SK-N-SH (cell line): ENCODE results near the gene ZIC5.

Experiments
- EZH2phosphoT487 ChIP-seq: fragments of 200-600 bp; sonication (generic); IDR thresholded peaks from 2 replicates; pipeline ENCODE4 v1.6.1; 2017; ENCODE audit warnings: low read depth, mixed run types, mild to moderate bottlenecking, antibody characterized with exemption, moderate library complexity, borderline replicate concordance
- FOXM1 ChIP-seq: IDR thresholded peaks from 2 replicates; pipeline ENCODE4 v1.4.0; 2012; ENCODE audit warnings: low read depth, mild to moderate bottlenecking
- GATA2 ChIP-seq: sonication (generic); formaldehyde crosslinking; IDR thresholded peaks from 2 replicates; pipeline ENCODE4 v1.5.0; 2020; ENCODE audit warnings: mild to moderate bottlenecking, missing genetic modification reagents
- JUND ChIP-seq: IDR thresholded peaks from 2 replicates; pipeline ENCODE4 v1.4.0; 2012
- MXI1 ChIP-seq: IDR thresholded peaks from 2 replicates; pipeline ENCODE4 v1.6.1; 2012; ENCODE audit warnings: mild to moderate bottlenecking, low read depth, low read length, improper control_type of control experiment
- NFIC ChIP-seq: IDR thresholded peaks from 2 replicates; pipeline ENCODE4 v1.4.0; 2012; ENCODE audit warnings: borderline replicate concordance
- POLR2AphosphoS5 ChIP-seq: IDR thresholded peaks from 2 replicates; pipeline ENCODE4 v1.6.1; 2012; ENCODE audit warnings: low read depth, low read length
- TAF1 ChIP-seq: IDR thresholded peaks from 2 replicates; pipeline ENCODE4 v1.6.1; 2012; ENCODE audit warnings: low read depth, mild to moderate bottlenecking, low read length, moderate library complexity, borderline replicate concordance
- YY1 ChIP-seq: IDR thresholded peaks from 2 replicates; pipeline ENCODE4 v1.4.0; 2012; ENCODE audit warnings: low read depth, mild to moderate bottlenecking
- TF ChIP-seq, protein P1 (sequence below): fragments of 200-600 bp; sonication (generic); IDR thresholded peaks from 2 replicates; pipeline ENCODE4 v1.6.1; 2017; ENCODE audit warnings: antibody characterized with exemption, mild to moderate bottlenecking, moderate library complexity
- TF ChIP-seq, protein P2 (sequence below): IDR thresholded peaks from 2 replicates; pipeline ENCODE4 v1.6.1; 2012; ENCODE audit warnings: mild to moderate bottlenecking, low read depth, low read length, moderate library complexity
- TF ChIP-seq, protein P3 (sequence below): IDR thresholded peaks from 2 replicates; pipeline ENCODE4 v1.4.0; 2012; ENCODE audit warnings: low read depth
- TF ChIP-seq, protein P4 (sequence below): fragments of 150-350 bp; IDR thresholded peaks from 2 replicates; pipeline ENCODE4 v1.6.1; 2016; ENCODE audit warnings: mild to moderate bottlenecking, low read depth, low read length
- TF ChIP-seq, protein P5 (sequence below): IDR thresholded peaks from 2 replicates; pipeline ENCODE4 v1.4.0; 2012; ENCODE audit warnings: low read depth, borderline replicate concordance

DNA sequence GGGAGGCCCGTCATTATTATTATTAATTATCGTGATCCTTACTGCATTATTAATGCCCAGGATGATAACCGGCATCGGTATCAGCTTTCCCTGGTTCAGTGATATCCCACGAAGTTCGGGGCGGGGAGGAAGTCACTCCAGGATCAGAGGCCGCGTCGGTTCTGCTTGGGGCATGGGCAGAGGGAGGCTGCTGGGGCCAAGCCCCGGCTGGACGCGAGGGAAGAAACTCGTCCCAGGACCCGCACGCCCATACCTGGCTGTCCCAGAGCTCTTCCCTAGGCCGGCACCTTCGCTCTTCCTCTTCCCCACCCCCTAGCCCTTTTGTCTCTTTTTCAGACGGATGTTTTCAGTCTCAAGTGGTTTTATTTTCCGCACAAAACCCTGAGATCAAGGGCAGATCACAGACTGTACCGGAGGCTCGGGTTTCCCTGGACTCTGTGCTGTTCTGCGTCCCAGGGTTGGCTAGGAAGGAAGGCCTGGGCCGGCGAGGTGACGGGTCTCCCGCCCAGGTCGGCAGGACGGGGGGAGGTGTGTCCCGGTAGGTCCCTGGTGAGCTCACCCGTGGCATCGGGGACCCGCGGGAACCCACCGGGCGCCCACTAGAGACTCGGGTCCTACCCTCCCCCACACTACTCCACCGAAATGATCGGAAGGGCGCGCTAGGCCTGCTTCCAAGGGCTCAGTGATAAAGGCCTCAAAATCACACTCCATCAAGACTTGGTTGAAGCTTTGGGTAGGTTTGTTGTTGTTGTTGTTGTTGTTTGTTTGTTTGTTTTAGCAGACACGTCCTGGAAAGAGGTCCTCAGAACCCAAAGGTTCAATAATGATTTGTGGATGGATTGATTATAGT, 17.9 kb upstream of the ZIC5 start:
- TF ChIP-seq, protein P1, sequence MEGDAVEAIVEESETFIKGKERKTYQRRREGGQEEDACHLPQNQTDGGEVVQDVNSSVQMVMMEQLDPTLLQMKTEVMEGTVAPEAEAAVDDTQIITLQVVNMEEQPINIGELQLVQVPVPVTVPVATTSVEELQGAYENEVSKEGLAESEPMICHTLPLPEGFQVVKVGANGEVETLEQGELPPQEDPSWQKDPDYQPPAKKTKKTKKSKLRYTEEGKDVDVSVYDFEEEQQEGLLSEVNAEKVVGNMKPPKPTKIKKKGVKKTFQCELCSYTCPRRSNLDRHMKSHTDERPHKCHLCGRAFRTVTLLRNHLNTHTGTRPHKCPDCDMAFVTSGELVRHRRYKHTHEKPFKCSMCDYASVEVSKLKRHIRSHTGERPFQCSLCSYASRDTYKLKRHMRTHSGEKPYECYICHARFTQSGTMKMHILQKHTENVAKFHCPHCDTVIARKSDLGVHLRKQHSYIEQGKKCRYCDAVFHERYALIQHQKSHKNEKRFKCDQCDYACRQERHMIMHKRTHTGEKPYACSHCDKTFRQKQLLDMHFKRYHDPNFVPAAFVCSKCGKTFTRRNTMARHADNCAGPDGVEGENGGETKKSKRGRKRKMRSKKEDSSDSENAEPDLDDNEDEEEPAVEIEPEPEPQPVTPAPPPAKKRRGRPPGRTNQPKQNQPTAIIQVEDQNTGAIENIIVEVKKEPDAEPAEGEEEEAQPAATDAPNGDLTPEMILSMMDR: no peak
- TF ChIP-seq YY1 (no peak), EZH2phosphoT487 (peak; percentile 47; the same call in 1 of the 2 replicates), TAF1 (no peak), JUND (no peak), GATA2 (CRISPR knock-in tag) (no peak), POLR2AphosphoS5 (no peak), NFIC (no peak), FOXM1 (no peak), MXI1 (no peak)
- TF ChIP-seq, protein P2, sequence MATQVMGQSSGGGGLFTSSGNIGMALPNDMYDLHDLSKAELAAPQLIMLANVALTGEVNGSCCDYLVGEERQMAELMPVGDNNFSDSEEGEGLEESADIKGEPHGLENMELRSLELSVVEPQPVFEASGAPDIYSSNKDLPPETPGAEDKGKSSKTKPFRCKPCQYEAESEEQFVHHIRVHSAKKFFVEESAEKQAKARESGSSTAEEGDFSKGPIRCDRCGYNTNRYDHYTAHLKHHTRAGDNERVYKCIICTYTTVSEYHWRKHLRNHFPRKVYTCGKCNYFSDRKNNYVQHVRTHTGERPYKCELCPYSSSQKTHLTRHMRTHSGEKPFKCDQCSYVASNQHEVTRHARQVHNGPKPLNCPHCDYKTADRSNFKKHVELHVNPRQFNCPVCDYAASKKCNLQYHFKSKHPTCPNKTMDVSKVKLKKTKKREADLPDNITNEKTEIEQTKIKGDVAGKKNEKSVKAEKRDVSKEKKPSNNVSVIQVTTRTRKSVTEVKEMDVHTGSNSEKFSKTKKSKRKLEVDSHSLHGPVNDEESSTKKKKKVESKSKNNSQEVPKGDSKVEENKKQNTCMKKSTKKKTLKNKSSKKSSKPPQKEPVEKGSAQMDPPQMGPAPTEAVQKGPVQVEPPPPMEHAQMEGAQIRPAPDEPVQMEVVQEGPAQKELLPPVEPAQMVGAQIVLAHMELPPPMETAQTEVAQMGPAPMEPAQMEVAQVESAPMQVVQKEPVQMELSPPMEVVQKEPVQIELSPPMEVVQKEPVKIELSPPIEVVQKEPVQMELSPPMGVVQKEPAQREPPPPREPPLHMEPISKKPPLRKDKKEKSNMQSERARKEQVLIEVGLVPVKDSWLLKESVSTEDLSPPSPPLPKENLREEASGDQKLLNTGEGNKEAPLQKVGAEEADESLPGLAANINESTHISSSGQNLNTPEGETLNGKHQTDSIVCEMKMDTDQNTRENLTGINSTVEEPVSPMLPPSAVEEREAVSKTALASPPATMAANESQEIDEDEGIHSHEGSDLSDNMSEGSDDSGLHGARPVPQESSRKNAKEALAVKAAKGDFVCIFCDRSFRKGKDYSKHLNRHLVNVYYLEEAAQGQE: no peak
- TF ChIP-seq, protein P3, sequence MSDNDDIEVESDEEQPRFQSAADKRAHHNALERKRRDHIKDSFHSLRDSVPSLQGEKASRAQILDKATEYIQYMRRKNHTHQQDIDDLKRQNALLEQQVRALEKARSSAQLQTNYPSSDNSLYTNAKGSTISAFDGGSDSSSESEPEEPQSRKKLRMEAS: no peak
- TF ChIP-seq, protein P4, sequence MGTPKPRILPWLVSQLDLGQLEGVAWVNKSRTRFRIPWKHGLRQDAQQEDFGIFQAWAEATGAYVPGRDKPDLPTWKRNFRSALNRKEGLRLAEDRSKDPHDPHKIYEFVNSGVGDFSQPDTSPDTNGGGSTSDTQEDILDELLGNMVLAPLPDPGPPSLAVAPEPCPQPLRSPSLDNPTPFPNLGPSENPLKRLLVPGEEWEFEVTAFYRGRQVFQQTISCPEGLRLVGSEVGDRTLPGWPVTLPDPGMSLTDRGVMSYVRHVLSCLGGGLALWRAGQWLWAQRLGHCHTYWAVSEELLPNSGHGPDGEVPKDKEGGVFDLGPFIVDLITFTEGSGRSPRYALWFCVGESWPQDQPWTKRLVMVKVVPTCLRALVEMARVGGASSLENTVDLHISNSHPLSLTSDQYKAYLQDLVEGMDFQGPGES: no peak
- TF ChIP-seq, protein P5, sequence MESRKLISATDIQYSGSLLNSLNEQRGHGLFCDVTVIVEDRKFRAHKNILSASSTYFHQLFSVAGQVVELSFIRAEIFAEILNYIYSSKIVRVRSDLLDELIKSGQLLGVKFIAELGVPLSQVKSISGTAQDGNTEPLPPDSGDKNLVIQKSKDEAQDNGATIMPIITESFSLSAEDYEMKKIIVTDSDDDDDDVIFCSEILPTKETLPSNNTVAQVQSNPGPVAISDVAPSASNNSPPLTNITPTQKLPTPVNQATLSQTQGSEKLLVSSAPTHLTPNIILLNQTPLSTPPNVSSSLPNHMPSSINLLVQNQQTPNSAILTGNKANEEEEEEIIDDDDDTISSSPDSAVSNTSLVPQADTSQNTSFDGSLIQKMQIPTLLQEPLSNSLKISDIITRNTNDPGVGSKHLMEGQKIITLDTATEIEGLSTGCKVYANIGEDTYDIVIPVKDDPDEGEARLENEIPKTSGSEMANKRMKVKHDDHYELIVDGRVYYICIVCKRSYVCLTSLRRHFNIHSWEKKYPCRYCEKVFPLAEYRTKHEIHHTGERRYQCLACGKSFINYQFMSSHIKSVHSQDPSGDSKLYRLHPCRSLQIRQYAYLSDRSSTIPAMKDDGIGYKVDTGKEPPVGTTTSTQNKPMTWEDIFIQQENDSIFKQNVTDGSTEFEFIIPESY: no peak
